Amygdala (tissue), 56 donors: ENCODE results near the gene NPPB.
A peak's percentile ranks its signal among the peaks of the same experiment; 100 is the strongest.
"Not testable (repeated sequence)": the region's sequence is repeated elsewhere in the genome, so short reads cannot be mapped to it uniquely, and the experiment has no call there.

ENCODE experiments used
- DNase-seq, 56 donors: peaks; one replicate each; lab custom pipeline; 2025; lab: John Stamatoyannopoulos, UW

NPPB gene

GRCh38 chr1:11858613-11858967 lies at the start of gene NPPB:
TSS of gene NPPB (minus strand) at chr1:11858945. CDS start at chr1:11858833, 112 bp downstream.
- no peak for DNase-seq

DNA sequence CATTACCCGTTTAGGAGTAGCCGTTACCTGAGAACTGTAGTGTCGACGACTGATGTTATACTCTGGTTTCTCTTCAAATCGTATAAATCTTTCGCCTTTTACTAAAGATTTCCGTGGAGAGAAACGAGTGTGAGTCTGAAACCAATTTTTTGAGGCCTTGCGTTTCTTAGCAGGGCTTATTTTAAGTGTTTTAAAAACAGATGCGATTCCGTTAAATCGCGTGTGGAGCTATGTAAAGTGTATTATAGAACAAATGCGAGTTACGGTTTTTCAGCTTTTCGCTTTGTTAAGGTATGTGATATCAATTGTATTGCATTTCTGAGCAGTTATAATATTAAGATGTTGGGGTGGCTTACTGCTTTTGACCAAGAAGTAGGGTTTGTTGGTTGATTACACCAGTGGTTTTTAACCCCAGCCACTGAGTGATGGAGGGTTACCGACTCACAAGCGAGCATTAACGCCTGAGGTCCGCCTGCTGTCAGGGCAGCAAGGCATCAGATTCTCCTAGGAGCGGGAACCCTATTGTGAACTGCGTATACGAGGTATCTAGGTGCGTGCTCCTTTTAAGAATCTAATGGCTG lies 49.4 kb upstream of the NPPB start:
- peak in 25 of 56 donors; percentile 16 to 91 (median 71) for DNase-seq

DNA sequence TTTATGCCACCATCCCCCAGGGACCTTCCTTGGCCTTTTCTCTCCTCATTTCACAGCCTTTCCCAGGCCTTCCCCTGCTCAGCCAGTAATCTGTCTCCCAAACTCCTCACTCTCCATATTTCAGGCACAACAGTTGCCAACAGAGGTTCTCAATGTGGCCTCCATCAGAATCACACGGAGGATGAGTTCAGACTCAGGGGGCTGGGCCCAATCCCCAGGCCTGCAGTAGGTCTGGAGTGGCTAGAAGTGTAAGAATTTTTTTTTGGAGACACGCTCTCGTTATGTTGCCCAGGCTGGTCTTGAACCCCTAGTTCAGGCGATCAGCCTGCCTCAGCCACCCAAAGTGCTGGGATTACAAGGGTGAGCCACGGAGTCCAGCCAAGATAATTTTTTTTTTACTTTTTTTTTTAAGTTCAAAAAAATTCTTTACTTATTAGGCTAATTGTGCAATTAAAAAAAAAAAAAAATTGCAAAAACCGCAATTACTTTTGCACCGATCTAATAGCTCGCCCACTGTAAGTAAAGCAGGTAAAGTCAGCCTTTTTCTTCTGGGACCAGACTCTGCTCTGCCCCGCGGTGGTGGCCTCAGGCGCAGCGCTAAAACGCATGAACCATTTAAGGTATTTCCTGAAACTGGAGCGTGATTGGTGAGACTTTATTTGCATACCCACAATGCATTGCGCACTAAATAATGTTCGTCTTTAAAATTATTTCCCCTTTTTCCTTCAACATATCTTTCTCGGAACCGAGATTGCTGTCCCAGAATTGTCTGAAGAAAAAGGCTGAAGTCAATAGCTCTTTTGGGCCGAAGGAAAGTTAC lies 48.7 kb upstream of the NPPB start:
- DNase-seq, result peak; percentile 11 to 95 (median 78)

DNA sequence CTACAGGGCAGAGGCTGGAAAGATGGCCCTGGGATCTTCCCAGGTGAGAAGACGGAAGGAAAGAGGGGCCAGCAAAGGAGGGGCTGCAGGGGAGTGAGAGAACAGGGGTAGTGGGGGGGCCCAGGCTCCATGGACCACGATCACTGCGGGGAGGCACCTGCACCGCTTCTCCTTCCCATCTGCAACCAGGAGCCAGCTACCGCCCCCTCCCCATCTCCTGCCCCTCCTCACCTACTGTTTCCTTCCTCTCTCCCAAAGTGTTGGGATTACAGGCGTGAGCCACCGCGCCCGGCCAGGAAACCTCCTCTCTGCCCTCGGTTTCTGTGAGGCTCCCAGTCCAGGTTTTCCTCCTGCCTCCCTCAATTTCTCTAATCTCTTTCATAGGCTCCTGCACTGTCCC lies 48.1 kb upstream of the NPPB start:
- DNase-seq, result no peak

DNA sequence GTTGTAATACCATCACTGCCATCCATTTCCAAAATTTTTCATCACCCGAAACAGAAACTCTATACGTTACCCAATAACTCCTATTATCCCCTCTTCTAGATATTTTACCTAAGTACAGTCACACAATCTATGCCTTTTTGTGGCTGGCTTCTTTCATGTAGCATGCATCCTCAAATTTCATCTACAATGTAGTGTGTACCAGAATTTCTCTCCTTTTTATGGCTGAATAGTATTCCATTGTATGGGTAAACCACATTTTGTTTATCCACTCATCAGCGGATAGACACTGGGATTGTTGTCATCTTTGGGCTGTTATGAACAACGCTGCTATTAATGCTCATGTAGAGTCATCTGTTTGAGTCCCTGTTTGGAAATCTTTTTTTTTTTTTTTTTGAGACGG lies 46.2 kb upstream of the NPPB start:
- no peak for DNase-seq

- DNase-seq, result not testable (repeated sequence)
Observed at GRCh38 chr1:11904156-11904555, 45.4 kb upstream of the NPPB start.

DNA sequence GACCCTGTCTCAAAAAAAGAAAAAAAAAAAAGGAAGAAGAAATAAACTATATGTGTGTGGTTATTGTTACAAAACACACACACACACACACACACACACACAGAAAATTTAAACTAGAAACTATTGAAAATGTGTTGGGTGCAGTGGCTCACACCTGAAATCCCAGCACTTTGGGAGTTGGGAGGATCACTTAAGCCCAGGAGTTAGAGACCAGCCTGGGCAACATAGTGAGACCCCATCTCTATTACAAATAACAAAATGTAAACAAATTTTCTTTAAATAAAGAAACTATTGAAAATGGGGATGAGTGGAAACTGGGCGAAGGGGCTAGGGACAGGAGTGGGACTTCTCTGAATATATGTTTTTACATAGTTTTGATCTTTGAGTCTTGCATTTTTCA lies 44.5 kb upstream of the NPPB start:
- no peak for DNase-seq

DNA sequence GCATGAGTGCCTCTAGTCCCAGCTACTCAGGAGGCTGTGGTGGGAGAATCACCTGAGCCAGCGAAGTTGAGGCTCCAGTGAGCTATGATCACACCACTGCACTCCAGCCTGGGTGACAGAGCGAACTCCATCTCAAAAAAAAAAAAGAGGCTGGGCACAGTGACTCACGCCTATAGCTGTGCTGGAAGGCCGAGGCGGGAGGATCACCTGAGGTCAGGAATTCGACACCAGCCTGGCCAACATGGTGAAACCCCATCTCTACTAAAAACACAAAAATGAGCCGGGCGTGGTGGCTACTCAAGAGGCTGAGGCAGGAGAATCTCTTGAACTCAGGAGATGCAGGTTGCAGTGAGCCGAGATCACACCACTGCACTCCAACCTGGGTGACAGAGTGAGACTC lies 42.7 kb upstream of the NPPB start:
- not testable (repeated sequence) for DNase-seq

DNA sequence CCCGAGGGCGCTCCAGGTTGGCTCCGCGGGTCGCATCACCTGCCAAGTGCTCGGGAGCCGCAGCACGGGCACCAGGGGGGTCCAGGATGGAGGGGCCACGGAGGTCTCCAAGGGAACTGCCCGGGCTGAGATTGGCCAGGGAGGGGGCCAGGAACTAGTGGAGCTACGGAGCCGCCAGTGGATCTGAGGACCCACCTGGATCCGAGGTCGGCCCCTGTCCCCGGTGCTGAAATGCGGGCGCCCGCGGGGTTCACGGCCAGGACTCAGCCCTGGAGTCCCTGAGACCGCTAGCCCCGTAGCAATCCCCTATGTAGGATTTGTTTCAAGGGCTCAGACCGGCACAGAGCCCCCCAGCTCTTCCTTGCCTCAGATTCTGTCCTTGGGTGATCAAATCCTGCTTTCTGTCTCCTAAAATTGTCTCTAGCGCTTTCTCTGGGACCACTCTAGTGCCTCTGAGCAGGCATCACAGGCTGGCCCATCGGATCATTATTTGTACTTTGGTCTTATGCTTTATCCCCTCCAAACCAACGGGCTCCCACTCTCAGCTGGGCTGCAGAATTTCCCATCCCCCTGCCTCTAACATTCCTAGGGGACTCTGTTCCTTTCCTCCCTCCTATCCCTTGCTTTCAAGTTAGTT lies 40.2 kb upstream of the NPPB start:
- DNase-seq, result no peak

DNA sequence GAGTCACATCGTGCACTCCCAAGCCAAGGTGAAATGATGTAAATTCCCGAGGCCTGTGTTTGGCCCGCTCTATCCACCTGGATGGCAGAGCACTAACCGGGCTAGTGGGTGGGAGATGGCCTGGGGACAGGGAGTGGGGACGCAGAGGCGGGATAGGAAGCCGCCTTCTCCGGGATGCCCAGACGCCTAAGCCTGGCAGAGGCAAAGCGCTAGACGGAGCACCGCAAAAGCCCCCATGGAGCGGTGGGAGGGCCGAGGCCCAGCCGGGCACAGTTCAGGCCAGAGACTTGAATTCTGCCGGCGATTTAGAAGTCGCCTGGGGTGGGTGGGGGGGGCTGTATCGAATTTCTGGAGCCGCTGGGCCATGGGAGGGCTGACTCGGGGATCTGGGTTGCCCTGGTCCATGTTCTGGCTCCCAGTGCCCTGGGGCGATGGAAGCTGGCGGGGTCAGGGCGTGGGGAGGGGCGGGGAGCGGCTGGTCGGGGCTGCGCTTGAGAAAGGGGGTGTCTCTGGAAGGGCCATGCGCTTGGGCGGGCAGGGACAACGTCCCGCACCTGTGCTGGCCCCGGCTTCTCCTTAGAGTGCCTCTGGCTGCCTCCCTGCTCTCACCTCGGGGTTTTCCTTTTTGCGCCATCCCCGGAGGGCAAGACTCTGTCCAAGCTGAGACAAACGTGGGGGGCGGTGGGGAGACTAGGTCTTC lies 39.5 kb upstream of the NPPB start:
- DNase-seq, result no peak

DNA sequence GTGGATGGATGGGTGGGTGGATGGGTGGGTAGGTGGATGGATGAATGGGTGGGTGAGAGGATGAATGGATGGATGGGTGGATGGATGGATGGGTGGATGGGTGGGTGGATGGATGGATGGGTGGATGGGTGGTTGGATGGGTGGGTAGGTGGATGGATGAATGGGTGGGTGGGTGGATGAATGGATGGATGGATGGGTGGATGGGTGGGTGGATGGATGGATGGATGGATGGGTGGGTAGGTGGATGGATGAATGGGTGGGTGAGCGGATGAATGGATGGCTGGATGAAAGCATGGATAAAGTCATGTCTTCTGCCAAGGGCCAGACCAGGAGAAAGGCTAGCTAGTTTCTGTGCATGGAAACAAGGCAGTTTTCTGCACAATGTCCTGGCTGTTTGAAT lies 35.8 kb upstream of the NPPB start:
- DNase-seq, result not testable (repeated sequence)

DNA sequence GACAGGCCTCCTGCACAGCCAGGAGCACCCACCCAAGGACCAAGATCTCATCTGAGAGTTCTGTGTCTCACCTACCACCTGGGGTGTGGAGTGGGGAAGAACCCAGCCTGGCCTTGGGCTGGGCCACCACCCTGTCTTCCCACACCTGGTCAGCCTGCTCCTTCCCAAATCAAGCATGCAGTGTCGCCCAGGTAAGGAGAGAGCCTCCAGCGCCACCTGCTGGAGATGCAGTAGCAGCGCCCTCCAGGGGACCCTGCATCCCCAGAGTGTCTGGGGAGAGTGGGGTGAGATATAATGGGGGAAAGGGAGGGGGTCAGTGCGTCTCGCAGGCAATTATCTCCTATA lies 35.1 kb upstream of the NPPB start:
- peak in 24 of 56 donors; percentile 1 to 56 (median 18) for DNase-seq

DNA sequence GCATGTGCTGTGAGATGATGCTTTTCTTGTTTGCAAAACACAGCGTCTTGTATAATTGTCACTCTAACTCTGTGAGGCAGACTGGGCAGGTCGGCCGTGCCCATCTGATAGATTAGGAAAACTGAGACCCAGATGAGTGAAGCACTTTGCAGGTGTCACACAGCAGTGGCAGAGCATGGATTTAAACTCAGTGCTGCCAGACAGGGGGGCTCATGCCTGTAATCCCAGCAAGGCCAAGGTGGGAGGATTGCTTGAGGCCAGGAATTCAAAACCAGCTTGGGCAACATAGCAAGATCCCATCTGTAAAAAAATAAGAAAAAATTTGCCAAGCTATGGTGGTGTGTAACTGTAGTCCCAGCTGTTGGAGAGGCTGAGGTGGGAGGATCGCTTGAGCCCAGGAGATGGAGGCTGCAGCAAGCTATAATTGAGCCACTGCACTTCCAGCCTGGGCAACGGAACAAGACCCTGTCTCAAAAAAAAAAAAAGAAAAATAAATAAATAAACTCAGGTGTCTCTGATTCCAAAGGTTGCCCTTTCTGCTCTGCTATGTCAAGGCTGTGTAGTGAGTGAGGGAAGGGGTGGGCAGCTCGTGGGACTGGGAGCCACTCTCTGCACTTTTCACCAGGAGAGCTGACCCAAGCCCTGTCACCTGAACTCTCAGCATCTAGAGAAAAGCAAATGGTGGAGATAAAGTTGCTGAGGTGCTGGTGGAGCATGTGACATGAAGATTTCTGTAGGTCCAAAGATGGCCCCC lies 32.9 kb upstream of the NPPB start:
- no peak for DNase-seq

- no peak for DNase-seq
Observed at GRCh38 chr1:11888877-11889208, 30.1 kb upstream of the NPPB start.

DNA sequence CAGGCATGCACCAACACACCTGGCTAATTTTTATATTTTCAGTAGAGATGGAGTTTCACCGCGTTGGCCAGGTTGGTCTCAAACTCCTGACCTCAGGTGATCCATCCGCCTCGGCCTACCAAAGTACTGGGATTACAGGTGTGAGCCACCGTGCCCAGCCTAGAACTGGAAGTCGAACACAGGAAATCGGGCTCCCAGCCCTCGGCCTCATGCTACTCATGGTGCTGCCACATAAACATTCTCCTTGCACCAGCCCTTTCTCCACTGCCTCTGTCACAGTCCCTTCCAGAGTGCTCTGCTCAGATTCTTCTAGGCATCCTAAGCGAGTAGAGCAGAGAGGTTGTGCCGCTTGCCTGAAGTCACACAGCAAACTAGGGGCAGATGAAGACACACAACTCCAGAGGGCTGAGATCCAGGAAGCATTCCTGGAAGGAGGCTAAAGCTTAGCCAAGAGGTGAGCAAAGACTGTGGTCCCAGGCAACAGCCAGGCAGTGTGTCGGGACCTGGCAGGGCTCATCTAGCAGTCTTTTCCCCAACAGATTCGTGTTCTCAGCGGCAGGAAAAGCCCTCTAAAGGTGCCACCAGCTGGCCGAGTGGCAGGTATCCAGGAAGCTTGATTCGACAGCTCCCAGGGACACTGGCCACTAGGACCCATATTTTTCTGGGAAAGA lies 29.6 kb upstream of the NPPB start:
- no peak for DNase-seq

- DNase-seq, result no peak
Observed at GRCh38 chr1:11887666-11888007, 28.9 kb upstream of the NPPB start.

GRCh38 chr1:11886986-11887665 lies 28.4 kb upstream of the NPPB start:
- no peak for DNase-seq

DNA sequence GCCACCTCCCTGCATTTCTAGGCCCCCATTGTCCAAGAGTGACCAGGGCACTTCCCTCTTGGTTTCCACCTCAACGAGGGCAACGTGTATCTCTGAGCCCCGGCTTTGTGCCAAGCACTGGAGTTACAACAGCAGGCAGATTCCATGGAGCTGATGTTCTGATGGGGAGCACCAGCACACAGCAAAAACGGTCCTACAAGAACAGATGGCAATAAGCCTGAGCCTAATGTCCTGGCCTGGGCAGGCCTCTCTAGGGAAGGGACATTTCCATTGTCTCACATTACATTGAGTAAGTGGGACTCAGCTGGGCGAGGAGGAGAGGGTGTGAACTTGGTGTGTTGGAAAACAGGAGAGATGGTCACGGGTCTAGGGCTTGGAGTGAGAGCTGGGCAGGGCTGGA lies 27.2 kb upstream of the NPPB start:
- DNase-seq, result no peak

DNA sequence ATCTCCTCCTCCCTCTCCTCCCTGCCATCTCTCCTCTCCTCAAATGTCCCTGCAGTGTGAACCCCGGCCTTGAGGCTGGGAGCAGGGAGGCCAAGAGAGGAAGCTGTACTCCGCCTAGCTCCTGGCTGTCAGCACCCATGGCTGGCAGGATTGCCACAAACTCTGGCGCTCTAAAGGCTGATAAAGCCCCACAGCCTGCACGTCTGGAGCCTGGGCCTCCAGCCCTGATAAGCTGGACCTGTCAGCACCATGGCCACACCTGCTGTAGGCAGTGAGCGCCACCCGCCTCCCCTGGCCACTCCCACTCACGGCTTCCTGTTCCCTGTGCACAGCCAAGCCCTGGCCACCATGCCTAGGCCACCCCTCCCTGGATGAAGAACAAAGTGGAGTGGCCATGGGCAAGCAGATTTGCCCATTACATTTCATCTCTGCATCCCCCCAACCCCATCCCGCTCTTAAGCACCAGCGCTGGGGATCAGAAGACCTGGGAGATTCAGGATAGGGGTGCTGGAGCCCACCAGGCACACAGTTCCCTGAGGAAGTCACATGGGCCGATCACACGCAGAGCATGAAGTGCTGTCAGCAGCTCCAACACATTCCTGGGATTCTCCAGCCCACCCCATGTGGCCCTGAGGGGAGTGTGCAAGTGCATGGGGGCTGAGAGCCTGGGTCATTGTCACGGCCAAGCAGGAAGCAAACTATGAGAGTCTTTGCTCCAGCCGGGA lies 24.2 kb upstream of the NPPB start:
- no peak for DNase-seq
